K562 (cell line): ENCODE results near the gene HOXA9.

Experiments used
- KLF16 ChIP-seq: IDR thresholded peaks from 2 replicates; pipeline ENCODE4 v1.6.1; 2016; ENCODE audit warnings: antibody characterized with exemption
- MNT ChIP-seq, 2 experiments: fragments of 450-650 bp; conservative IDR thresholded peaks; 2 replicates each; pipeline ENCODE4 v1.6.1; 2017; ENCODE audit warnings: mild to moderate bottlenecking in 2 of 2, moderate library complexity in 2 of 2
- MTA2 ChIP-seq: fragments of 450-650 bp; IDR thresholded peaks from 2 replicates; pipeline ENCODE4 v1.6.1; 2016; ENCODE audit warnings: low read depth
- POLR2A ChIP-seq: fragments of 450-650 bp; conservative IDR thresholded peaks from 2 replicates; pipeline ENCODE4 v1.6.1; 2016
- POLR2AphosphoS5 ChIP-seq: IDR thresholded peaks from 2 replicates; pipeline ENCODE4 v1.6.1; 2011; ENCODE audit warnings: mild to moderate bottlenecking, low read depth, low read length, moderate library complexity; ENCODE audit not compliant: control insufficient read depth, insufficient read depth
- PTBP1 ChIP-seq: fragments of 200-400 bp; formaldehyde crosslinking; IDR thresholded peaks from 2 replicates; pipeline ENCODE4 v1.6.1; 2017; ENCODE audit warnings: low read depth, low read length

GRCh38 chr7:27149842-27150567, 15.3 kb downstream of the HOXA9 start:
- no peak for TF ChIP-seq PTBP1
- no peak for TF ChIP-seq POLR2A
- no peak for TF ChIP-seq MNT (conservative IDR thresholded peaks at IDR 0.05)
- no peak for TF ChIP-seq POLR2AphosphoS5
- TF ChIP-seq KLF16 = no peak
- TF ChIP-seq MTA2 = no peak
